ENCODE measurements around the gene SREBF2. TPM values are rescaled to one million over a fixed set of nuclear protein-coding genes. Genes with fewer than 3 reads are reported as not detected.

SREBF2 gene
- total RNA-seq, 3 donors from 2014 or later, result 20.8 to 33.5 (median 32.1) TPM

DNA sequence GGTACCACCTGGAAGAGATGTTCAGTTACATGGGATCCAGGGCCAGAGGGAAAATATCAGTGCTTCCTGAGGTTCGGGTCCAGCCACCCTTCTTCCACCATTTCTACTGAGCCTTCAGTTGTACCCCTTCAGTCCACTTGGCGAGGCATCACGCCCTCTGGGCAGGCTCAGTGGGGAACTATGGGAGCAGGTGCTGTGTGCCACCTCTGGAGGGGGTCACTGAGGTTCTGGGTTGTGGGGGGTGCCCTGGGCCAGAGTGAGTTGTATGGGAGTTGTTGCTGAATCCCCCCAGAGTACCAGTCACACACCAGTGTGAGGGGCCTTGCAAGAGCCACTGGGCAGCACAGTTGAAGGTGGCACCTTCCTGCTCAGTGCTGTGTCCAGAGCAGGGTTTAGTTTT is 2.7 kb upstream of the SREBF2 start:
- DNase-seq (ENCODE audit: low spot score in 2 of 2), result no peak
- intact Hi-C loops (cut with DNase I; ENCODE audit: low total_unique reads), result no loop called here
- H3K36me3 ChIP-seq, result no peaks in the 10 kb centered on the region
- H3K4me1 ChIP-seq, result no peaks in the 10 kb centered on the region
- H3K27me3 ChIP-seq, result no peaks in the 10 kb centered on the region
- H3K9me3 ChIP-seq, result no peaks in the 10 kb centered on the region
- no peak overlapping the region for H3K27ac ChIP-seq
- TF ChIP-seq, protein P1, sequence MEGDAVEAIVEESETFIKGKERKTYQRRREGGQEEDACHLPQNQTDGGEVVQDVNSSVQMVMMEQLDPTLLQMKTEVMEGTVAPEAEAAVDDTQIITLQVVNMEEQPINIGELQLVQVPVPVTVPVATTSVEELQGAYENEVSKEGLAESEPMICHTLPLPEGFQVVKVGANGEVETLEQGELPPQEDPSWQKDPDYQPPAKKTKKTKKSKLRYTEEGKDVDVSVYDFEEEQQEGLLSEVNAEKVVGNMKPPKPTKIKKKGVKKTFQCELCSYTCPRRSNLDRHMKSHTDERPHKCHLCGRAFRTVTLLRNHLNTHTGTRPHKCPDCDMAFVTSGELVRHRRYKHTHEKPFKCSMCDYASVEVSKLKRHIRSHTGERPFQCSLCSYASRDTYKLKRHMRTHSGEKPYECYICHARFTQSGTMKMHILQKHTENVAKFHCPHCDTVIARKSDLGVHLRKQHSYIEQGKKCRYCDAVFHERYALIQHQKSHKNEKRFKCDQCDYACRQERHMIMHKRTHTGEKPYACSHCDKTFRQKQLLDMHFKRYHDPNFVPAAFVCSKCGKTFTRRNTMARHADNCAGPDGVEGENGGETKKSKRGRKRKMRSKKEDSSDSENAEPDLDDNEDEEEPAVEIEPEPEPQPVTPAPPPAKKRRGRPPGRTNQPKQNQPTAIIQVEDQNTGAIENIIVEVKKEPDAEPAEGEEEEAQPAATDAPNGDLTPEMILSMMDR (IDR thresholded peaks at IDR 0.05), result no peak
- no peak for TF ChIP-seq POLR2AphosphoS5 (IDR thresholded peaks at IDR 0.05)
- TF ChIP-seq POLR2A (IDR thresholded peaks at IDR 0.05), result no peak
- no peak overlapping the region for H3K4me3 ChIP-seq

DNA sequence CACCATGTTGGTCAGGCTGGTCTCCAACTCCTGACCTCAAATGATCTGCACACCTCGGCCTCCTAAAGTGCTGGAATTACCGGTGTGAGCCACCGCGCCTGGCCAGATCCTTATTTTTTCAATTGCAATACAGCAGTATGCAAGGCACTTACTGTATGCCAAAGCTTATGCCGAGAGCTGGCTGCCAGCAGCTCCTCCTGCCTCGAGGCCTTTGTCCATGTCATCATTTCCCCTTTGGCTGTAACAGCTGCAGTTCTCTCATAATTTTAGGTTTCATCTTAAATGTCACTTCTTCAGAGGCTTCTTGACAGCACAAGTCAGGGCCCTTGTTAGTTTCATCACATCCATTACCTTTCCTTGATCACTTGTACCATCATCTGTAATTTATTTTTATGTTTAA is 1.5 kb upstream of the SREBF2 start:
- Histone ChIP-seq H3K27ac (peak overlapping the region in 1 of 2 donors; percentile 97), H3K4me1 (no peaks in the 10 kb centered on the region), H3K27me3 (no peaks in the 10 kb centered on the region), H3K36me3 (no peaks in the 10 kb centered on the region), H3K9me3 (no peaks in the 10 kb centered on the region), H3K4me3 (no peak overlapping the region)
- TF ChIP-seq POLR2A (IDR thresholded peaks at IDR 0.05) (no peak), POLR2AphosphoS5 (IDR thresholded peaks at IDR 0.05) (no peak)
- TF ChIP-seq, protein P1 (IDR thresholded peaks at IDR 0.05), result no peak
- intact Hi-C loops (cut with DNase I; ENCODE audit: low total_unique reads), result no loop called here
- peak in 1 of 2 donors; percentile 25 for DNase-seq (ENCODE audit: low spot score in 2 of 2)

DNA sequence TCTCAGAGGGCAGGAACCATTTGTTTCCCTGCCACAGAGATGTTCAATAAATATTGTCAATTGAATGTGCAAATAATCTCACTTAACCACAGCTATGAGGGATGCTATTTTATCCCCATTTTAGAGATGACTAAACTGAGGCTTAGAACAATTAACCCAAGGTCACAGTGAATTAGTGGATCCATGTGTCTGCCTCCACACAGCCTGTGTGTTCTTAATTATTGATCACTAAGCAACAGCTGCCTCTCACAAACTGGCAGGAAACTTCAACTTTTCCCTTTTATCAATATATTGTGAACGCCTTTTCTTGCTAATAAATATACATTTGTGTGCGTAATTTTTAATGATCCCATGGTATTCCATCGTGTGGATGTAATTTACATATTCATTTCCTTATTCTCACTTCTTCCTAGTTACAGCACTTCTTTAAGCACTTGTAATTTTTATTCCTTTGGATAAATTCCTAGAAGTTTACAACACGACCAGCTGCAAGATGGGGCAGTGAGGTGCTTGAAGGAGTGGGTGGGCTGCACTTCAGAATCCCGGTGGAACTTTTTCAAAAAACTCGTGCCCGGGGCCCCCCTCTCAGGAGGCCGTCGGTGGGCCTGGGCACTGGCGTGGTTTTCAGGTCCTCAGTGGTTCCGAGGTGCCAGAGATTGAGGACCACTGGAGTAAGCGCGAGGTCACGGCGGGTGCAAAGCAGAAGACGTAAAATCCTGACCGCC is 915 bp upstream of the SREBF2 start:
- Histone ChIP-seq H3K27me3 (no peaks in the 10 kb centered on the region), H3K27ac (peak overlapping the region; percentile 94 to 97), H3K4me3 (peak overlapping the region; percentile 84 to 97 (median 90)), H3K36me3 (no peaks in the 10 kb centered on the region), H3K9me3 (no peaks in the 10 kb centered on the region), H3K4me1 (no peaks in the 10 kb centered on the region)
- intact Hi-C loops (cut with DNase I; ENCODE audit: low total_unique reads), result no loop called here
- TF ChIP-seq POLR2A (IDR thresholded peaks at IDR 0.05), result no peak
- no peak for TF ChIP-seq POLR2AphosphoS5 (IDR thresholded peaks at IDR 0.05)
- TF ChIP-seq, protein P1 (IDR thresholded peaks at IDR 0.05), result no peak
- no peak for DNase-seq (ENCODE audit: low spot score in 2 of 2)

DNA sequence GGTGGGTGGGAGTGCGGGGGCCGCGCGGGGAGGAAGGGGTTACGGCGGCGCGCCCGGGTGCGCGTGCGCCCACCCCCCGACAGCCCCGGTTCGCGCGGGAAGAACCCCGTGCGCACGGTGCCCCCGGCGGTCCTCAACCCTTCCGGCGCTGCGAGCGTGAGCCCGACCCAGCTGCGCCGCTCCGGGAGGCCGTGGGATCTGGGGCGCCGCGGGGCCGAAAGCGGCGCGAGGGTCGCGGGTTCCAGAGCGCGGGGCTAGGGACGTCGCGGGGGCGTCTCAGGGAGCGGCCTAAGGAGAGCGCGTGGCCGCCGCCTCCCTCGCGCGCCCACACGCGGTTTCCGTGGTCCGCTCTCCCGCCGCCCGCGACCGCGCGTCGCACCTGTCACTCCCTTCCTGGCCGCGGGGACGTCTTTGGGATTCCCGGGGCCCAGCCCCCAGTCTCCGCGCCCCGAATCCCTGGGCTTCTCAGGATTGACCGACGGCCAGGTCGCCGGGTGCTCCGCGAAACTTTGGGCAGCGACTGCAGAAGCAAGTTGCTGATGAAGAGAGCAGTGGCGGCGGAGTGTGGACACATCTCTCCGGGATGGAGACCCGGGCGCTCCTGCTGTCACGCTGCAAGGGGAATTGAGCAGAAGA is 582 bp downstream of the SREBF2 start:
- Histone ChIP-seq H3K36me3 (no peaks in the 10 kb centered on the region), H3K4me1 (no peaks in the 10 kb centered on the region), H3K4me3 (peak overlapping the region; percentile 84 to 97 (median 90)), H3K9me3 (no peaks in the 10 kb centered on the region), H3K27ac (peak overlapping the region; percentile 94 to 97), H3K27me3 (no peaks in the 10 kb centered on the region)
- DNase-seq (ENCODE audit: low spot score in 2 of 2), result peak; percentile 39 to 59
- peak; percentile 28 to 43 (median 40) for TF ChIP-seq POLR2AphosphoS5 (IDR thresholded peaks at IDR 0.05)
- TF ChIP-seq POLR2A (IDR thresholded peaks at IDR 0.05), result no peak
- TF ChIP-seq, protein P1 (IDR thresholded peaks at IDR 0.05), result peak in 1 of 3 donors; percentile 18
- intact Hi-C loops (cut with DNase I; ENCODE audit: low total_unique reads), result no loop called here
